Immature natural killer cell (primary cell): ENCODE measurements around the gene CKM. TPM values are rescaled to one million over a fixed set of nuclear protein-coding genes. Genes with fewer than 3 reads are reported as not detected.

Experiments used
- DNase-seq, 3 donors: peaks; one replicate each; pipeline ENCODE4 v3.0.0; 2022; ENCODE audit warnings: mixed read lengths in 1 of 3
- H3K27ac Mint-ChIP-seq, 6 donors: one replicate each; pipeline ENCODE4 v1.8.0; 2020; ENCODE audit warnings: mixed read lengths in 6 of 6, mild to moderate bottlenecking in 5 of 6, inconsistent platforms in 4 of 6, moderate library complexity in 3 of 6
- H3K27me3 Mint-ChIP-seq, 3 donors: one replicate each; pipeline ENCODE4 v1.8.0; 2020 to 2021; ENCODE audit warnings: low read depth in 3 of 3, mild to moderate bottlenecking in 3 of 3, mixed read lengths in 3 of 3, moderate library complexity in 3 of 3, inconsistent platforms in 1 of 3
- H3K36me3 Mint-ChIP-seq, 3 donors: one replicate each; pipeline ENCODE4 v1.8.0; 2020; ENCODE audit warnings: mixed read lengths in 3 of 3, inconsistent platforms in 2 of 3, mild to moderate bottlenecking in 2 of 3
- H3K4me1 Mint-ChIP-seq, 2 donors: one replicate each; pipeline ENCODE4 v1.8.0; 2020; ENCODE audit warnings: inconsistent platforms in 2 of 2, mild to moderate bottlenecking in 2 of 2, mixed read lengths in 2 of 2, moderate library complexity in 1 of 2
- H3K4me3 Mint-ChIP-seq, 5 donors: one replicate each; pipeline ENCODE4 v1.8.0; 2020; ENCODE audit warnings: mild to moderate bottlenecking in 5 of 5, mixed read lengths in 5 of 5, inconsistent platforms in 3 of 5, moderate library complexity in 3 of 5
- H3K9me3 Mint-ChIP-seq, 6 donors: one replicate each; pipeline ENCODE4 v1.8.0; 2020; ENCODE audit warnings: mild to moderate bottlenecking in 6 of 6, mixed read lengths in 6 of 6, inconsistent platforms in 4 of 6, moderate library complexity in 3 of 6
- polyA plus RNA-seq, 3 donors: library from polyadenylated mRNA; unstranded; fragments of 300-500 nt; fragmentation: Illumina TruSeq; gene quantifications; one replicate each; pipeline ENCODE4 v1.2.3, GENCODE V29; 2021

Gene CKM
- polyA plus RNA-seq, 3 donors from 2014 or later, result not detected

DNA sequence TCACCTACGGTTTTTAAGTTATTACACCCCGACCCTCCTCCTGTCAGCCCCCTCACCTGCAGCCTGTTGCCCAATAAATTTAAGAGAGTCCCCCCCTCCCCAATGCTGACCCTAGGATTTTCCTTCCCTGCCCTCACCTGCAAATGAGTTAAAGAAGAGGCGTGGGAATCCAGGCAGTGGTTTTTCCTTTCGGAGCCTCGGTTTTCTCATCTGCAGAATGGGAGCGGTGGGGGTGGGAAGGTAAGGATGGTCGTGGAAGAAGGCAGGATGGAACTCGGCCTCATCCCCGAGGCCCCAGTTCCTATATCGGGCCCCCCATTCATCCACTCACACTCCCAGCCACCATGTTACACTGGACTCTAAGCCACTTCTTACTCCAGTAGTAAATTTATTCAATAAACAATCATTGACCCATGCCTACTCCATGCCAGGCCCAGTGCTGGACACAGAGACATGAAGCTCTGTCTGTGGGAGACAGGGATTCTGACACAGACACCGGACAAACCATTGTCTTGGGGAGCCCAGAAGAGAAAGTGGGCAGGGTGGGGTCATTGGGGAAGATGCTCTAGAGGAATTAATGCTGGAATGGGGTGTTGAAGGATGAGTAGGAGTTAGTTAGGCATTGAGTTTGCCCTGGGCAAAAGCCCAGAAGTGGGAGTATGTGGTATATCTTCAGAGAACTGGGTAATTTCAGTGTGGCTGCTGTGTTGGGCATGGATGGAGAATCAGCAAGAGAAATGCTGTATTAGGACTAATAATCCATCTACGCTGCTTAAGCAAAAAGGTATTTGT is 19.2 kb downstream of the CKM start:
- no peak for DNase-seq
- peaks cover 7 to 18% (median 18%) of the 10 kb centered on the region in 3 donors for H3K36me3 Mint-ChIP-seq
- peaks cover 0 to 2% (median 1%) of the 10 kb centered on the region in 3 donors for H3K27me3 Mint-ChIP-seq
- no peak overlapping the region for H3K4me3 Mint-ChIP-seq
- no peaks in the 10 kb centered on the region for H3K4me1 Mint-ChIP-seq
- H3K9me3 Mint-ChIP-seq, result no peaks in the 10 kb centered on the region
- peak overlapping the region in 1 of 6 donors; percentile 28 for H3K27ac Mint-ChIP-seq

DNA sequence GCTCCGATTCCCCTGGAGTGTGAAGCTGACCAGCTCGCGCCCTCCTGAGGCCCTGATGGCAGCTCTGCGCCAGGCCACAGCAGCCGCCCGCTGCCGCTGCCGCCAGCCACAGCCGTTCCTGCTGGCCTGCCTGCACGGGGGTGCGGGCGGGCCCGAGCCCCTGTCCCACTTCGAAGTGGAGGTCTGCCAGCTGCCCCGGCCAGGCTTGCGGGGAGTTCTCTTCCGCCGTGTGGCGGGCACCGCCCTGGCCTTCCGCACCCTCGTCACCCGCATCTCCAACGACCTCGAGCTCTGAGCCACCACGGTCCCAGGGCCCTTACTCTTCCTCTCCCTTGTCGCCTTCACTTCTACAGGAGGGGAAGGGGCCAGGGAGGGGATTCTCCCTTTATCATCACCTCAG is 20.3 kb downstream of the CKM start:
- H3K27ac Mint-ChIP-seq, result no peak overlapping the region
- peaks cover 10 to 22% (median 21%) of the 10 kb centered on the region in 3 donors for H3K36me3 Mint-ChIP-seq
- no peaks in the 10 kb centered on the region for H3K9me3 Mint-ChIP-seq
- no peak overlapping the region for H3K4me3 Mint-ChIP-seq
- H3K27me3 Mint-ChIP-seq, result peaks cover 0 to 2% (median 1%) of the 10 kb centered on the region in 3 donors
- no peaks in the 10 kb centered on the region for H3K4me1 Mint-ChIP-seq
- no peak for DNase-seq

DNA sequence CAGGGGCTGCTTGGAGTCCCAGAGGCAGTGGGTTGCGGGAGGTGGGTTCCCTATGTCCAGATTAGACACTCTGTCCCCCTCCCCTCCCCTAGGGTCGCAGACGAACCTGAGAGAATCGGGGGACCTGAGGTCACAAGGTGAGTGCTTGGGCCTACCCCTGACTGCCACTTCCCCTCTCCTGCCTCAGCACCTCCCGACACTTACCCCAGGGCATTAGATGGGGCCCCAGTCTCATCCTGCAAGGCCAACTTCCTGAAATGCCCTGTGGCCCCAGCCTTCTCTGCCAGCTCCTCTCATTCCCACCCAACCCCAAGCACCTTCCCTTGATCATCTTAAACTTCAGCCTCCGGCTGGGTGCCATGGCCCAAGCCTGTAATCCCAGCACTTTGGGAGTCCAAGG is 23.0 kb downstream of the CKM start:
- Mint-ChIP-seq H3K27ac (no peak overlapping the region), H3K27me3 (peaks cover 0 to 1% (median 0%) of the 10 kb centered on the region in 3 donors), H3K9me3 (no peaks in the 10 kb centered on the region), H3K4me3 (no peak overlapping the region), H3K36me3 (peaks cover 13 to 31% (median 28%) of the 10 kb centered on the region in 3 donors), H3K4me1 (no peaks in the 10 kb centered on the region)
- no peak for DNase-seq

DNA sequence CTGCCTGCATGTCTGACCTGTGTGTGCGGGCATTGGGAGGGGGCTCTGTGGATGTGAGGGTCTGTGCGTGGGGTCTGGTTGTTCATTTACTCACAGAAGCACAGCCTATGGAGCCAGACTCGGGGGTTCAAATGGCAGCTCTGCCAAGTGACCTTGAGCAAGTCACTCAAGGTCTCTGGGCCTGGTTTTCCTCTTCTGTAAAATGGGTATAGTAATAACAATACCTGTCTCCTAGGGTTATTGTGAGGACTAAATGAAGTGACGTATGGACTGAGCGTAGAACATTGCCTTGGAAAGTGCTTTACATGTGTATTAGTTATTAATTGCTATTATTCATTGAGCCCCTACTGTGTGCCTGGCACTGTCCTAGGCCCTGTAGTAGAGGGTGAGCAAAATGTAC is 24.4 kb downstream of the CKM start:
- H3K27ac Mint-ChIP-seq, result no peak overlapping the region
- H3K4me3 Mint-ChIP-seq, result no peak overlapping the region
- H3K36me3 Mint-ChIP-seq, result peaks cover 18 to 39% (median 25%) of the 10 kb centered on the region in 3 donors
- DNase-seq, result no peak
- no peaks in the 10 kb centered on the region for H3K9me3 Mint-ChIP-seq
- peaks cover 0 to 1% (median 0%) of the 10 kb centered on the region in 3 donors for H3K27me3 Mint-ChIP-seq
- H3K4me1 Mint-ChIP-seq, result no peaks in the 10 kb centered on the region

DNA sequence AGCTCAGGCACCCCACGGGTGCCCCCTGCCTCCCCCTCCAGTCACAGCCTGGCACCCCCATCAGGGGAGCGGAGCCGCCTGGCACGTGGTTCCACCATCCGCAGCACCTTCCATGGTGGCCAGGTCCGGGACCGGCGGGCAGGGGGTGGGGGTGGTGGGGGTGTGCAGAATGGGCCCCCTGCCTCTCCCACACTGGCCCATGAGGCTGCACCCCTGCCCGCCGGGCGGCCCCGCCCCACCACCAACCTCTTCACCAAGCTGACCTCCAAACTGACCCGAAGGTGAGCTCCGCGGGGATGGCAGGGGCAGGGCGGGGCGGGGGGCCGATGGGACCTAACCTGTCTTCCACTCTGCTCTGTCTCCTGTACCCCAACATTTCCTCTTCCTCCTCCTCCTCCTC is 25.0 kb downstream of the CKM start:
- Mint-ChIP-seq H3K36me3 (peaks cover 18 to 44% (median 25%) of the 10 kb centered on the region in 3 donors), H3K9me3 (no peaks in the 10 kb centered on the region), H3K27me3 (peaks cover 0 to 1% (median 0%) of the 10 kb centered on the region in 3 donors), H3K27ac (no peak overlapping the region), H3K4me3 (no peak overlapping the region), H3K4me1 (no peaks in the 10 kb centered on the region)
- no peak for DNase-seq

DNA sequence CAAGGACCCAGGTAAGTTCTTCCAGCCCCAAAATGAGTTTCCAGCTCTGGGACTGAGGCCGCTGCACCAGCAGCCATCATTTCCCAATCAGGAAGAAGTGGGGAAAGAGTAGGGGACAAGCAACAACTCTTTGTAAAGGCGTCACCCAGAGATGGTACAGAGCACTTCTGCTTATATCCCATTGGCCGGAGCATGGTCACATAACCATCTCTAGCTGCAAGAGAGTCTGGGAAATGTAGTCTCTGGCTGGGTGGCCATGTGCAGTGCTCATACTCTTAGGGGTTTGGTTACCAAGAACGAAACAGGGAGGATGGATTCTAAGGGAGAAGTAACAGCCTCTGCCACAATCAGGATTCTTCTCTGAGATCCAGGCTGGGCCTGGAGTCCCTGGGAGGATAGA is 26.3 kb downstream of the CKM start:
- Mint-ChIP-seq H3K27me3 (peaks cover 0 to 1% (median 0%) of the 10 kb centered on the region in 3 donors), H3K9me3 (no peaks in the 10 kb centered on the region), H3K4me3 (no peak overlapping the region), H3K4me1 (no peaks in the 10 kb centered on the region), H3K36me3 (peaks cover 18 to 54% (median 32%) of the 10 kb centered on the region in 3 donors), H3K27ac (no peak overlapping the region)
- no peak for DNase-seq

DNA sequence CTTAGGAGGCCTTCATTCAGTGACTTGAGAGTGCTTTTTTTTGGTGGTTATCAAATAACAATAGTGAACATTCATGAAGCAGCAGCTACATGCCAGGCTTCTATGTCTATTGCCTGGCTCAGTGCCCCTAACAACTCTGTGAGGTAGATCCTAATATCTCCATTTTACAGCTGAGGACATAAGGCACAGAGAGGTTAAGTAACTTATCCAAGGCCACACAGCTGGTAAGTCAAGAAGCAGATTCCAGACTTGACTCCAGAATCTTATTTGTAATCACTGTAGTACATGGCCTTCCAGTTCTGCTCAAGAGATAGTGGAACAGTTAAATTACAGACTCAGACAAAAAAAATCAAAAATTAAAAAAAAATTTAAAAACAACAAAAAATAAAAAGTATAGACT is 26.8 kb downstream of the CKM start:
- no peaks in the 10 kb centered on the region for H3K4me1 Mint-ChIP-seq
- no peak for DNase-seq
- peaks cover 0 to 1% (median 0%) of the 10 kb centered on the region in 3 donors for H3K27me3 Mint-ChIP-seq
- H3K27ac Mint-ChIP-seq, result no peak overlapping the region
- H3K36me3 Mint-ChIP-seq, result peaks cover 18 to 56% (median 35%) of the 10 kb centered on the region in 3 donors
- H3K9me3 Mint-ChIP-seq, result no peaks in the 10 kb centered on the region
- H3K4me3 Mint-ChIP-seq, result no peak overlapping the region

DNA sequence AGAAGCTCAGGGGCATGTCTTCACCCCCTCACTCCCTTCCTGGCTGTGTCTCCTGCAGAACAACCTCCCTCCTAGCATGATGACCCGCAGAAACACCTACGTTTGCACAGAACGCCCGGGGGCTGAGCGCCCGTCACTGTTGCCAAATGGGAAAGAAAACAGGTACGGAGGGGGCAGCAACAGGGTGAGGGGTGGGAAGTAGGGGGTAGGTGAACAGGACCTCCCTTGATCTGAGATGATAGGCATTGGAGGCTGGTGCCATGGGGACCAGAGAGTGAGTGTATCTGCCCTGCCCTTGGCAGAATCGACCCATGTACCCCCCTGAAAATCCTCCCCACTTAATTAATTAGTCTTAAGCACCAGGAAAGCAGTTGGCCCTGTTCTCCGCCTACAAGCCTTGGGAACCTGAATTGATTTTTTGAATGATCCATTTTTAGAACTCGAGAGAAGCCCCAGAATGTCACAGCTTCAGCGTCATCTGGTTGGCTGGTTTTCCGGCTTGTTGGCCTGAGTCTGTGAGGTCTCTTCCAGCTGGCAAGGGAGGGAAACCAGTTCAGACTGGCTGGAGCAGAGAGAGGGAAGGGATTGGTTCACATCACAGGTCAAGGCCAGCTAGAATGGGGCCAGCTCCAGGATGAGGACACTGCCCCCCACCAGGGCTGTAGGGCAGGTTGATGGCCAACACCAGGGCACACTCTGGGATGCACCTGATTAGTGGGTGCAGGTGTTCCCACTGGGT is 28.2 kb downstream of the CKM start:
- peaks cover 0 to 4% (median 0%) of the 10 kb centered on the region in 3 donors for H3K27me3 Mint-ChIP-seq
- H3K4me3 Mint-ChIP-seq, result no peak overlapping the region
- H3K27ac Mint-ChIP-seq, result no peak overlapping the region
- no peaks in the 10 kb centered on the region for H3K4me1 Mint-ChIP-seq
- H3K9me3 Mint-ChIP-seq, result no peaks in the 10 kb centered on the region
- DNase-seq, result no peak
- H3K36me3 Mint-ChIP-seq, result peaks cover 17 to 54% (median 35%) of the 10 kb centered on the region in 3 donors

DNA sequence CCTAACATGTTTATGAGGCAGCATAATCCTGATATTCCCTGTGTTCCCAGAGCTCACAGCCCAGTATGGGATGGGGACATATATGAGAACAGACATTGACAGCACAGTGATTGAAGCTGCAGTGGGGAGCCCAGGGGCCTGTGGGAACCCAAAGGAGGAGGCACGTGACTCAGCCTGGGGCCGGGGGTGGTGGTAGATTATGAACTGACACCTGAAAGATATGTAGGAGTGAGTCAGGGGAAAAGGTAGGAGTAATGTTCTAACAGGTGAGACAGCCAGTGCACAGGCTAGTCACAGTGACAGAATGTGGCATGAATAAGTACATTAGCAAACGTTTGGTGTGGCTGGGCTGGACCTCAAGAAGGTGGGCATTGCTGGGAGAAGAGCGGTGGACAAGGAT is 29.0 kb downstream of the CKM start:
- Mint-ChIP-seq H3K9me3 (no peaks in the 10 kb centered on the region), H3K27ac (peak overlapping the region in 1 of 6 donors; percentile 30), H3K4me1 (no peaks in the 10 kb centered on the region), H3K4me3 (no peak overlapping the region), H3K36me3 (peaks cover 14 to 52% (median 30%) of the 10 kb centered on the region in 3 donors), H3K27me3 (peaks cover 0 to 5% (median 0%) of the 10 kb centered on the region in 3 donors)
- no peak for DNase-seq

DNA sequence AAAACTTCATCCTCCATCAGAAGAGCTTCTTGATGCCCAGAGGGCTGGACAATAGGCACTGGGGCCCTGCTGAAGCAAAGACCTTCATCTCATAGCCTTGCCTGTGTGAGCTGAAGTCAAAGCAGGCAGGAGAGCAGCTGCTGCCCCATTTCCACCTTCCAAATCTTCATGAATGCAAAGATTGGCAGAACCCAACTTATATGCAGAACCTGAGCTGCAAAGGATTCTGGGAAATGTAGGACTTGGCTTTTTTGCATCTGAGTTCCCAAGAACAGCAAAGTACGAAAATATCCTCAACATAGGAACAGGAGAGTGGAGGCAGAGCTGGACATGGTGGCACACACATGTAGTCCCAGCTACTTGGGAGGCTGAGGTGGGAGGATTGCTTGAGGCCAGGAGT is 30.8 kb downstream of the CKM start:
- H3K36me3 Mint-ChIP-seq, result peaks cover 12 to 45% (median 25%) of the 10 kb centered on the region in 3 donors
- H3K4me1 Mint-ChIP-seq, result no peaks in the 10 kb centered on the region
- H3K9me3 Mint-ChIP-seq, result no peaks in the 10 kb centered on the region

DNA sequence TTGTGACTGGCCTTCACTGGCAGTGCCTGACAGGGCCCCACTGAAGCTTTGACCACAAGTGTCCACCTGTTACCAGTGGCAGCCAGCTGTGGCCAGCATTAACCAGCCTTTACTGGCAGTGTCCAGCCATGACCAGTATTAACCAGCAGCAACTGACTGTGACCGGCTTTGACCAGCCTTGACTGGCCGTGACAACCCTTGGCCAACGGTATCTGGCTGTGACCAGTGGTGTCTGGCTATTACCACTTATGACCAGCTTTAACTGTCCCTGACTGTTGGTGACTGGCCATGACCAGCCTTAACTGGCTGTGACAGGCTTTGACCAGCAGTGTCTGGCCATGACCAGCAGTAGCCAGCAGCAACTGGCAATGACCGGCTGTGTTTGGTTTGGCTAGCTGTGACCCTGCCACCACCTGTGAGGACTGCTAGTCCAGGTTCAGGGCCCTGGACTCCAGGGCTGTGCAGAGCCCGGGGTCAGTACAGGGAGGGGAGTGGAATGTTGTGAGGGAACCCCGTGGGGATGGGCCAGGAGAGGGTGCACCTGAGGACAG is 32.2 kb downstream of the CKM start:
- H3K27ac Mint-ChIP-seq, result no peak overlapping the region
- H3K4me3 Mint-ChIP-seq, result no peak overlapping the region
- H3K36me3 Mint-ChIP-seq, result peaks cover 16 to 50% (median 29%) of the 10 kb centered on the region in 3 donors

More for the DNA sequence above, 30.8 kb downstream of the CKM start:
- Mint-ChIP-seq H3K27ac (no peak overlapping the region), H3K27me3 (peaks cover 0 to 5% (median 0%) of the 10 kb centered on the region in 3 donors), H3K4me3 (no peak overlapping the region)
- no peak for DNase-seq

DNA sequence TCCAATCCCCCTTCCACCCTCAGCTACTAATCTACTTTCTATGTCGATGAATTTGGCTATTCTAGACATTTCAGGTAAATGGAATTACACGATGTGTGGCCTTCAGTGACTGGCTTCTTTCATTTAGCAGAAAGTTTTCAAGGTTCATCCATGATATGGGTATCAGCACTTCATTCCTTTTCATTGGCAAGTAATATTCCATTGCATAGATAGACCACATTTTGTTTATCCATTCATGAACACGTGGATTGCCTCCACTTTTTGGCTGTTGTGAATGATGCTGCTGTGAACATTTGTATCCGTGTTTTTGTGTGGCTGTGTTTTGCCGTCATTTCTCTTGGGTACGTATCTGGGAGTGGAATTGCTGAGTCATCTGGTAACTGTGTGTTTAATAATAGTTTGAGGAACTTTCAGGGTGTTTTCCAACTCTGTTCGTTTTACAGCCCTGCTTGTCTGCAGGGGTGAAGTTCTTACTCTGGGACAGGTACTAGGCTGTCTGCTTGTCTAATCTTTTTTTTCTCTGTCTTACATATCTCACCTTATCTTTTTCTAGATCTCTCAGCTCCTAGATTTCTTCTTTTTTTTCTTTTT is 39.1 kb downstream of the CKM start:
- no peak overlapping the region for H3K4me3 Mint-ChIP-seq
- H3K9me3 Mint-ChIP-seq, result no peaks in the 10 kb centered on the region
- H3K27me3 Mint-ChIP-seq, result peaks cover 0 to 1% (median 0%) of the 10 kb centered on the region in 3 donors
- H3K36me3 Mint-ChIP-seq, result peaks cover 26 to 34% (median 26%) of the 10 kb centered on the region in 3 donors
- H3K27ac Mint-ChIP-seq, result no peak overlapping the region
- no peak for DNase-seq
- H3K4me1 Mint-ChIP-seq, result no peaks in the 10 kb centered on the region

More for the DNA sequence above, 32.2 kb downstream of the CKM start:
- Mint-ChIP-seq H3K4me1 (no peaks in the 10 kb centered on the region), H3K27me3 (peaks cover 0 to 5% (median 0%) of the 10 kb centered on the region in 3 donors), H3K9me3 (no peaks in the 10 kb centered on the region)
- DNase-seq, result no peak

DNA sequence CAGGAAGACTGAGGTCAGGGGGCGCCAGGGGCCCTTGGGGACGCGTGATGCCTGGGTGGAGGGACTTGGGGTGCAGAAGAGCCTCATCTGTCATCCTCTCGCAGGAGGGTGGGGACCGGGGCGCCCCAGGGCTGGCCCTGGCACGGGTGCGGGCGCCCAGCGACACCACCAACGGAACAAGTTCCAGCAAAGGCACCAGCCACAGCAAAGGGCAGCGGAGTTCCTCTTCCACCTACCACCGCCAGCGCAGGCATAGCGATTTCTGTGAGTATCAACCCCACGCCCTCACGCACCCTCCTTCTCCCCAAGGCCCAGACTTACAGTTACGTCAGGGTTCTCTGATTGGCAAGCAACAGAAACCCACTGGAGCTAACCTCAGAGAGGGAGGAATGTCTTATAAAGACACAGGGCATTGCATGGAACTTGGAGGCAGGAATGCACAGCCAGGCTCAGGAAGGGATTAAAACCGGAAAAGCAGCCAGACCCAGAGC is 42.2 kb downstream of the CKM start:
- H3K9me3 Mint-ChIP-seq, result no peaks in the 10 kb centered on the region
- H3K27me3 Mint-ChIP-seq, result peaks cover 0 to 1% (median 0%) of the 10 kb centered on the region in 3 donors
- no peak overlapping the region for H3K4me3 Mint-ChIP-seq
- H3K36me3 Mint-ChIP-seq, result peaks cover 15 to 21% (median 18%) of the 10 kb centered on the region in 3 donors
- no peak for DNase-seq
- H3K27ac Mint-ChIP-seq, result no peak overlapping the region
- H3K4me1 Mint-ChIP-seq, result no peaks in the 10 kb centered on the region
